ENCODE results near the gene GPR143. TPM values are rescaled to one million over a fixed set of nuclear protein-coding genes. Genes with fewer than 3 reads are reported as not detected.
"Not testable (repeated sequence)": the region's sequence is repeated elsewhere in the genome, so short reads cannot be mapped to it uniquely, and the experiment has no call there.

Gene GPR143
- total RNA-seq, 2 donors from 2014 or later = not detected

DNA sequence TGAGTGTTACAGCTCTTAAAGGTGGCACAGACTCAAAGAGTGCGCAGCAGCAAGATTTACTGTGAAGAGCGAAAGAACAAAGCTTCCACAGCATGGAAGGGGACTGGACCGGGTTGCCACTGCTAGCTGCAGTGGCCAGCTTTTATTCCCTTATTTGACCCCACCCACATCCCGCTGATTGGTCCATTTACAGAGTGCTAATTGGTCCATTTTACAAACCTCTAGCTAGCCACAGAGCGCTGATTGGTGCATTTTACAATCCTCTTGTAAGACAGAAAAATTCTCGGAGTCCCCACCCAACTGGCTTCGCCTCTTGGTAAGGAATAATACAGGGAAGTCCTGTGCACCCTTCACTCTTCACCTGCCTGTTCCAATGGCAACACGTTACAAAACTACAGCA is 18.7 kb upstream of the GPR143 start:
- Mint-ChIP-seq H3K9me3 (no peaks in the 10 kb centered on the region), H3K36me3 (no peaks in the 10 kb centered on the region), H3K27ac (no peak overlapping the region)
- DNase-seq (ENCODE audit: low spot score in 2 of 2) (no peak), ATAC-seq (no peak)

DNA sequence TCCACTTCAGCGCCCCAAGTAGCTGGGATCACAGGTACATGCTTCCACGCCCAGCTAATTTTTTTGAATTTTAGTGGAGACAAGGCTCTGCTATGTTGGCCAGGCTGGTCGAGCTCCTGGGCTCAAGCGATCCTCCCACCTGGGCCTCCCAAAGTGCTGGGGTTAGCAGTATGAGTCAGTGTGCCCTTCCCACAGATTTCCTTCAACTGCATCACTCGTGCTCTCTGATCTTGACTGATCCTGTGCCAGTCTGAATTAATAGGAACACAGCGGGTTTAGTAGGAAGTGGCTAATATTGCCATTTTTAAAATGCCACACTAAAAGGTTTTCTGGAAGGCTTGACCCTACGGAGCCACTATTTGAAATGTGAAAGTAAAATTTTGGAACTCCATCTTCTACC is 16.3 kb upstream of the GPR143 start:
- Mint-ChIP-seq H3K27ac (no peak overlapping the region), H3K9me3 (no peaks in the 10 kb centered on the region), H3K36me3 (no peaks in the 10 kb centered on the region)
- DNase-seq (ENCODE audit: low spot score in 2 of 2) (no peak), ATAC-seq (no peak)

DNA sequence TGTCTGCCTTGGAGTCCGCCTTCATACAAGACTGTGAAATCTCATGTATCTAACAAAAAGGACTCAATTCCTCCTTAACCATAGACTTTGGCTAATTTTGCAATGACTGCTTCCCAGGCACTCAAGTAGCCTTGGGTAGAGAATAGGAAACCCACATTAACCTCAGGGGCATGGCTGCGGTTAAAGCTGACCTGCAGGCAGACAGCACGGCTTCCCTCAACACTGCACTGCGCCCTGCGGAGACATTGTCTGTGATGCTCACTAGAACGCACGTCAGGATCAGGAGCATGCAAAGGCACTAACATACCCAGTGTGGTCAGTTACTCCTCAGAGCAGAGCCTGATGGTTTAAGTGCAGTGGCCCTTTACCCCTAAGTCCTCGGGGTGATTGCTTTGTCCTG is 10.3 kb upstream of the GPR143 start:
- no peak overlapping the region for H3K27ac Mint-ChIP-seq
- ATAC-seq = no peak
- no peaks in the 10 kb centered on the region for H3K36me3 Mint-ChIP-seq
- no peak for DNase-seq (ENCODE audit: low spot score in 2 of 2)
- H3K9me3 Mint-ChIP-seq = no peaks in the 10 kb centered on the region

- DNase-seq (ENCODE audit: low spot score in 2 of 2) (no peak), ATAC-seq (no peak)
- no peaks in the 10 kb centered on the region for H3K9me3 Mint-ChIP-seq
- no peak overlapping the region for H3K27ac Mint-ChIP-seq
- no peaks in the 10 kb centered on the region for H3K36me3 Mint-ChIP-seq
These were observed 7.3 kb upstream of the GPR143 start for GRCh38 chrX:9772943-9773342.

- H3K9me3 Mint-ChIP-seq = no peaks in the 10 kb centered on the region
- ATAC-seq = no peak
- no peaks in the 10 kb centered on the region for H3K36me3 Mint-ChIP-seq
- H3K27ac Mint-ChIP-seq = no peak overlapping the region
- DNase-seq (ENCODE audit: low spot score in 2 of 2) = no peak
These were observed 4.7 kb upstream of the GPR143 start for GRCh38 chrX:9770319-9770718.

- H3K9me3 Mint-ChIP-seq, H3K27ac Mint-ChIP-seq: not testable (repeated sequence)
These were observed 2.7 kb upstream of the GPR143 start for GRCh38 chrX:9768321-9768839.

DNA sequence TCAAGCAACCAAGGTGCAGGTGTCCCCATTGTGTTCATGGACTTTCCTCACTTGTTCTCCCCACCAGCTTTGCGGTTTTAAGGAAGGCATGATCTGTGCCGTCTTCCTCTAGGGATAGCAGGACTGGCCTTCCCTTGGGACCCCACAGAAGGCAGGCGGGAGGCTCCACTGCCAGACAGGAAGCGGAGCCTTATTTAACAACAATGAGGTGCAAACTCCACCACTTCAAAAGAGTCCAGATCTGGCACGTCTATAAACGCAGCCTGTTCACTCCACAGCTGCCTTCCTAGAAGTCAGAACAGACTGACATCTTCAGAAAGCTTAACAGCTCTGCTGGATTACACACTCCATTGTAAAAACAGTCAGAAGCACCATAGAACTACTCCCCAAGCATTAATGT is 1.7 kb upstream of the GPR143 start:
- no peaks in the 10 kb centered on the region for H3K9me3 Mint-ChIP-seq
- H3K27ac Mint-ChIP-seq = no peak overlapping the region
- H3K36me3 Mint-ChIP-seq = no peaks in the 10 kb centered on the region
- no peak for DNase-seq (ENCODE audit: low spot score in 2 of 2)
- ATAC-seq = no peak

More at GRCh38 chrX:9768321-9768839, 2.7 kb upstream of the GPR143 start:
- not testable (repeated sequence) for H3K36me3 Mint-ChIP-seq; DNase-seq (ENCODE audit: low spot score in 2 of 2); ATAC-seq

DNA sequence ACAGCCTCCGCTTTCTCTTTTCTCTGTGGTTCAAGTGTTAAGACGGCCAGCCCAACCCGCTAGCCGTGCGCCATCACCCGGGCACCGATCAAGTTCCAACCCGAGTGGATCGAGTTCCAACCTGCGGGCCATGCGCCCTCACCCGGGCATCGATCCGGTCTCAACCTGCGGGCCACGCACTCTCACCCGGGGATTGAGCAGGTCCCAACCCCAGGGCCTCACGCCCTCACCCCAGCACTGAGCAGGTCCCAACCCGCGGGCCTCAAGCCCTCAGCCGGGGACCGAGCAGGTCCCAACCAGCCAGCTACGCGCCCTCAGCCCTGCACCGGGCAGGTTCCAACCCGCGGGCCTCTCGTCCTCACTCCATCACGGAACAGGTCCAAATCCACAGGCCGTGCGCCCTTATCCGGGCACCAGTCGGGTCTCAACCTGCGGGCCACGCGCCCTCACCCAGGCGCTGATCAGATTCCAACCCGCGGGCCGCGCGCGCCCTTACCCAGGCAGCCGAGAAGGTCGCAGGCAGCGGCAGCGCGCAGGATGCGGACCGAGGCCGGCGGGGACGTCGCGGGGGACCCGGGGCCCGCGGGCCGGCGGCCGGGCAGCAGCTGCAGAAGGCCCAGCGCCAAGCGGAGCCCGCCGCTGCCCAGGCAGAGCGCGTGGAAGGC is 443 bp downstream of the GPR143 start:
- no peak overlapping the region for H3K27ac Mint-ChIP-seq
- no peaks in the 10 kb centered on the region for H3K9me3 Mint-ChIP-seq
- no peaks in the 10 kb centered on the region for H3K36me3 Mint-ChIP-seq
- no peak for ATAC-seq
- no peak for DNase-seq (ENCODE audit: low spot score in 2 of 2)

- Mint-ChIP-seq H3K9me3 (no peaks in the 10 kb centered on the region), H3K36me3 (no peaks in the 10 kb centered on the region), H3K27ac (no peak overlapping the region)
- ATAC-seq (no peak), DNase-seq (ENCODE audit: low spot score in 2 of 2) (no peak)
These were observed 6.3 kb downstream of the GPR143 start for GRCh38 chrX:9759337-9759736.

DNA sequence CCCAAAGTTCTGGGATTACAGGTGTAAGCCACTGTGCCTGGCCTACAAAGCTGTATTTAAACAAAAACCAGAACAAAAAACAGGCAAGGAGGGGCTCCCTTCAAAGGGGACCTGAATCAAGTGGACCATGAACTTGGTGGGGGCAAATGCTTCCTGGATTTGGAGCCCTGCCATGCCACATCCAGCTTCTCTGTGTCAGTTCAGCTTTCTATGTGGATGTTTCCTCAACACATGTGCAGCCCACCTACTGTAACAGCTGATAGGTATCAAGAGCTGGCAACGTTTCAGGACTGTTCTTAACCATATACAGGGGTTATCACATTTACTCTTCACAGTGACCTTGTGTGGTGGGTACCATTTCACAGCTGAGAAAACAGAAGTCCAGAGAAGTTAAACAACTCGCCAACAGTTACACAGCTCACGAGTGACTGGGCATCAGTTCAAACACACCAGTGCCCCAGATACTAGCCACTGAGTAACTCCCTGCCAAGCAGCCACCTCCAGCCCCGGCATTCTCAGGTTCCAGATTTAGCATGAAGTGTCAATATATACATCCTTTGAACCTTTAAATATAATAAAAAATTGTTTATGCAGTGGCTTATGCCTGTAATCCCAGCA is 7.5 kb downstream of the GPR143 start:
- Mint-ChIP-seq H3K9me3 (no peaks in the 10 kb centered on the region), H3K27ac (no peak overlapping the region), H3K36me3 (no peaks in the 10 kb centered on the region)
- no peak for ATAC-seq
- DNase-seq (ENCODE audit: low spot score in 2 of 2) = no peak

GRCh38 chrX:9757366-9757765 is 8.3 kb downstream of the GPR143 start:
- no peak for DNase-seq (ENCODE audit: low spot score in 2 of 2)
- no peak overlapping the region for H3K27ac Mint-ChIP-seq
- H3K36me3 Mint-ChIP-seq = no peaks in the 10 kb centered on the region
- no peak for ATAC-seq
- H3K9me3 Mint-ChIP-seq = no peaks in the 10 kb centered on the region

GRCh38 chrX:9749146-9749692 is 16.4 kb downstream of the GPR143 start:
- DNase-seq (ENCODE audit: low spot score in 2 of 2) (no peak), ATAC-seq (no peak)
- H3K9me3 Mint-ChIP-seq = peaks cover 6 to 9% of the 10 kb centered on the region in 2 donors
- peaks cover 9% of the 10 kb centered on the region in 2 donors for H3K36me3 Mint-ChIP-seq
- no peak overlapping the region for H3K27ac Mint-ChIP-seq

- no peak for ATAC-seq
- no peak for DNase-seq (ENCODE audit: low spot score in 2 of 2)
- Mint-ChIP-seq H3K9me3 (peaks cover 6 to 9% of the 10 kb centered on the region in 2 donors), H3K36me3 (peaks cover 9% of the 10 kb centered on the region in 2 donors), H3K27ac (no peak overlapping the region)
These were observed 18.0 kb downstream of the GPR143 start for GRCh38 chrX:9747644-9748043.

DNA sequence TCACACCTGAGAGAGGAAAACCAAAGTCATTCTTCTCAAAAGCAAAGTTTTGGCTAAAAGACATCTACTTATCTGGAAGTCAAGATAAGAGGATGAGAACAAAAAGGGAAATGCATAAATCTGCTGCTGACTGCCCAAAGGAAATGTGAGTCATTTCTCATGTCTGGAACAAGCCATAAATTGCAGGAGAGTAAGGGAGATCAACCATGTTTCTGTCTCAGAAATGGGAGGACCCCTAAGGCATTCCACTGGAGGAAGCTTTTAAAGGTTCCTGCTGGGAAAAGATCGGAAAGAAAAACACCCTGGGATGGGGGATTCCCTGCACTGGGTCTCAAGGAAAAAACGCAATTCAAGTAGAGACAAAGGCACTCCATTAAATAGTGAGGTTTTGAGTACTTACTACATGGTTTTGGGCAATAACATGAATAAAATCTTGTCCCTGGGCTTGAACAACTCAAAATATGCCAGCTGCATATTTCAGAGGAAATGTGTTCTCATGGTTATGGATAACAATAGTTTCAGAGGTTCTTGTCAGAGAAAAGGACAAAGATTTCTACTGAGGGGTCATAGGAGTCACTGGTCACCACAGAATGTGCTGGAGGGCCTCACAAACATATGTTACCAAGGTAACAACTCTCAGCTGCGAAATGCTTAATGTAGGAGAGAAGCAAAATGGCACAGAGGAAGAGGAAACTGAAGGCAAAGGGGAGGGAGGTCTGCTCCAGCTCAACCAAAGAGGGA is 19.3 kb downstream of the GPR143 start:
- ATAC-seq (no peak), DNase-seq (ENCODE audit: low spot score in 2 of 2) (no peak)
- H3K36me3 Mint-ChIP-seq = peaks cover 9% of the 10 kb centered on the region in 2 donors
- H3K9me3 Mint-ChIP-seq = peaks cover 6 to 9% of the 10 kb centered on the region in 2 donors
- H3K27ac Mint-ChIP-seq = no peak overlapping the region

DNA sequence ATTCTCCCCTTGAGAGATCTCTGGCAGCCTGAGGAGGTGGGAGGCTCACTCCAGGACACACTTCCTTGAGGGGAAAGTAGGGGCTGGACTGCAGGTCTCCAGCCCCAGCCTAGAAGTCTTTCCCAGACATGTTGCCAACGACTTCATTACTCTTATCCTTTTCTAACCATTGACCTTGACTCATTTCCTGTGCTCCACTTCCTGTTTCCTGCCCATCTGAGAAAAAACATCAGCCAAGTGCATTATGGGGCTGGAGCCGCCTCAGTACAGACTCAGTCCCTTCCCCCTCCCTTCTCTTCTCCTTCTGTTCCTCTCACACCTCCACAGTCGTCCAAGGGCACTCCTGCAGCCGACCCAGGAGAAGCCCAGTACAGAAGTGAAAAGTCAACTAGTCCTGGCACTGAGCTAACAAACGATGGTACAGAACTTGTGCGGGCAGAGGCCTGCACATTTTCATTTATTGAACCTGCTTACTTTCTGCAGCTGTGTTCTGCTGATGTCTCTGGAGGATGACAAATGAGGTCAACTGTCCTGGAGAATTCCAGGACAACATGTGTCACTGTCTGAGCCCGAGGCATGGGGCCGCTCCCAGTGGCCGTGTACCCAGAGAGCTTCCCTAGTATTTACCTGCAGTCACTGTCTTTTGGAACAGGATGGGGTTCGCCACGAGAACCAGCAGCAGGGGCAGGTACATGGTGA is 20.1 kb downstream of the GPR143 start:
- peak overlapping the region in 1 of 2 donors; percentile 79 for H3K27ac Mint-ChIP-seq
- DNase-seq (ENCODE audit: low spot score in 2 of 2) (no peak), ATAC-seq (no peak)
- peaks cover 6 to 9% of the 10 kb centered on the region in 2 donors for H3K9me3 Mint-ChIP-seq
- peaks cover 9% of the 10 kb centered on the region in 2 donors for H3K36me3 Mint-ChIP-seq

DNA sequence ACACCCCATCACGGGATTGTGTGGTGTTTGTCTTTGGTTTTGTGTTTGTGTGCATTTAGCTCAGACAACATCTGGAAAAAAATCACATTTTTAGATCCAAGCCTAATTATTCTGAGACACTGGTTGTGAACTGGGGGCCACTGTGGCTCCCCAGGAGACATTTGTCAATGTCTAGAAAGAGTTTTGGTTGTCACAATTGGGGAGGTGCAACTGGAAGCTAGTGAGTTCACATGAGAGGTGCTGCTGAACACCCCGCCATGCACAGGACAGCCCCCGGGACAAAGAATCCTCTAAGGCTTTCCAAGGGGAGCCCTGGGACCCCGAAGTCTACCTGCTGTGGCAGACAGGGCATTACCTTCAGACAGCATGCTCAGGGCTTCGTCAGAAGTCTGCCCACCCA is 26.5 kb downstream of the GPR143 start:
- Mint-ChIP-seq H3K36me3 (no peaks in the 10 kb centered on the region), H3K9me3 (no peaks in the 10 kb centered on the region), H3K27ac (no peak overlapping the region)
- DNase-seq (ENCODE audit: low spot score in 2 of 2) (no peak), ATAC-seq (no peak)

GRCh38 chrX:9738151-9738550 is 27.5 kb downstream of the GPR143 start:
- Mint-ChIP-seq H3K36me3 (no peaks in the 10 kb centered on the region), H3K27ac (no peak overlapping the region), H3K9me3 (no peaks in the 10 kb centered on the region)
- ATAC-seq (no peak), DNase-seq (ENCODE audit: low spot score in 2 of 2) (no peak)
